Naive thymus-derived CD4-positive, alpha-beta T cell (primary cell): ENCODE data around the gene ZSWIM3. TPM values are rescaled to one million over a fixed set of nuclear protein-coding genes. Genes with fewer than 3 reads are reported as not detected.

ENCODE experiments used
- ATAC-seq: fragments of 150-1000 bp; cut with Tn5 transposase; 2 replicates; pipeline ENCODE4 v1.10.0; 2021; ENCODE audit warnings: mild to moderate bottlenecking, moderate library complexity
- CTCF ChIA-PET: fragments of 350-600 bp; sonication (Branson Sonifier 250); formaldehyde crosslinking; loops from one replicate; lab custom pipeline; 2021; ENCODE audit warnings: antibody characterized with exemption; lab: Charles Lee
- POLR2A ChIA-PET: fragments of 350-600 bp; sonication (Branson Sonifier 250); formaldehyde crosslinking; loops from one replicate; lab custom pipeline; 2021; ENCODE audit warnings: antibody characterized with exemption, inconsistent platforms; lab: Charles Lee
- DNase-seq, 9 donors: peaks; one replicate each; pipeline versions ENCODE4 v3.0.0 to v3.0.0-alpha.2; 2020 to 2022; ENCODE audit warnings: mixed read lengths in 1 of 9
- H3K27ac ChIP-seq: one replicate; pipeline ENCODE4 v1.7.0; 2013; ENCODE audit warnings: mild to moderate bottlenecking, low read depth, low read length, moderate library complexity
- H3K27me3 ChIP-seq, 2 donors: one replicate each; pipeline ENCODE4 v1.7.0; 2013; ENCODE audit warnings: low read length in 2 of 2, mild to moderate bottlenecking in 2 of 2, moderate library complexity in 2 of 2; ENCODE audit not compliant: control insufficient read depth in 2 of 2, insufficient read depth in 2 of 2
- H3K36me3 ChIP-seq, 3 experiments: 1 replicate in 2 of 3; 2 replicates in 1 of 3; pipeline ENCODE4 v1.7.0; 2013; ENCODE audit warnings: low read length in 3 of 3, mild to moderate bottlenecking in 3 of 3, moderate library complexity in 1 of 3; ENCODE audit not compliant: insufficient read depth in 3 of 3, control insufficient read depth in 2 of 3
- H3K4me1 ChIP-seq, 2 donors: one replicate each; pipeline ENCODE4 v1.7.0; 2013; ENCODE audit warnings: low read length in 2 of 2, mild to moderate bottlenecking in 2 of 2, moderate library complexity in 1 of 2; ENCODE audit not compliant: control insufficient read depth in 2 of 2, insufficient read depth in 2 of 2
- H3K4me3 ChIP-seq: 2 replicates; pipeline ENCODE4 v1.7.0; 2013; ENCODE audit warnings: mild to moderate bottlenecking, low read length
- H3K9me3 ChIP-seq, 3 experiments: 1 replicate in 2 of 3; 2 replicates in 1 of 3; pipeline ENCODE4 v1.7.0; 2013; ENCODE audit warnings: low read length in 3 of 3; ENCODE audit not compliant: control insufficient read depth in 2 of 3
- H3K27ac Mint-ChIP-seq, 9 donors: one replicate each; pipeline ENCODE4 v1.8.0; 2020 to 2022; ENCODE audit warnings: mixed read lengths in 9 of 9, mild to moderate bottlenecking in 8 of 9, moderate library complexity in 5 of 9, inconsistent platforms in 2 of 9
- H3K27me3 Mint-ChIP-seq, 5 donors: one replicate each; pipeline ENCODE4 v1.8.0; 2021 to 2022; ENCODE audit warnings: mixed read lengths in 5 of 5, mild to moderate bottlenecking in 1 of 5
- H3K36me3 Mint-ChIP-seq, 5 donors: one replicate each; pipeline ENCODE4 v1.8.0; 2020 to 2022; ENCODE audit warnings: mixed read lengths in 5 of 5, mild to moderate bottlenecking in 3 of 5, inconsistent platforms in 1 of 5
- H3K4me1 Mint-ChIP-seq, 7 donors: one replicate each; pipeline ENCODE4 v1.8.0; 2020 to 2022; ENCODE audit warnings: mixed read lengths in 7 of 7, mild to moderate bottlenecking in 3 of 7, inconsistent platforms in 1 of 7
- H3K4me3 Mint-ChIP-seq, 10 donors: one replicate each; pipeline ENCODE4 v1.8.0; 2020 to 2022; ENCODE audit warnings: mild to moderate bottlenecking in 10 of 10, mixed read lengths in 10 of 10, moderate library complexity in 6 of 10, inconsistent platforms in 2 of 10
- H3K9me3 Mint-ChIP-seq, 11 donors: one replicate each; pipeline ENCODE4 v1.8.0; 2020 to 2022; ENCODE audit warnings: mixed read lengths in 11 of 11, mild to moderate bottlenecking in 4 of 11, inconsistent platforms in 1 of 11, moderate library complexity in 1 of 11
- intact Hi-C, 2 donors: fragments of 100-400 bp; cut with micrococcal nuclease; formaldehyde crosslinking; loops; one replicate each; pipeline ENCODE4 v1.15.1; 2023
- polyA plus RNA-seq, 2 donors: library from polyadenylated mRNA; unstranded; fragments of 300-500 nt; fragmentation: Illumina TruSeq; gene quantifications; one replicate each; pipeline ENCODE4 v1.2.3, GENCODE V29; 2021
- total RNA-seq, 6 experiments: library from RNA in 5 of 6; stranded (reverse) in 5 of 6; gene quantifications; 1 replicate in 5 of 6; 2 replicates in 1 of 6; pipeline ENCODE4 v1.2.3 and lab custom pipeline; 2021 to 2026

Gene ZSWIM3
- total and polyA plus RNA-seq, 7 experiments from 2014 or later: 1.2 to 6.8 (median 3.1) TPM

DNA sequence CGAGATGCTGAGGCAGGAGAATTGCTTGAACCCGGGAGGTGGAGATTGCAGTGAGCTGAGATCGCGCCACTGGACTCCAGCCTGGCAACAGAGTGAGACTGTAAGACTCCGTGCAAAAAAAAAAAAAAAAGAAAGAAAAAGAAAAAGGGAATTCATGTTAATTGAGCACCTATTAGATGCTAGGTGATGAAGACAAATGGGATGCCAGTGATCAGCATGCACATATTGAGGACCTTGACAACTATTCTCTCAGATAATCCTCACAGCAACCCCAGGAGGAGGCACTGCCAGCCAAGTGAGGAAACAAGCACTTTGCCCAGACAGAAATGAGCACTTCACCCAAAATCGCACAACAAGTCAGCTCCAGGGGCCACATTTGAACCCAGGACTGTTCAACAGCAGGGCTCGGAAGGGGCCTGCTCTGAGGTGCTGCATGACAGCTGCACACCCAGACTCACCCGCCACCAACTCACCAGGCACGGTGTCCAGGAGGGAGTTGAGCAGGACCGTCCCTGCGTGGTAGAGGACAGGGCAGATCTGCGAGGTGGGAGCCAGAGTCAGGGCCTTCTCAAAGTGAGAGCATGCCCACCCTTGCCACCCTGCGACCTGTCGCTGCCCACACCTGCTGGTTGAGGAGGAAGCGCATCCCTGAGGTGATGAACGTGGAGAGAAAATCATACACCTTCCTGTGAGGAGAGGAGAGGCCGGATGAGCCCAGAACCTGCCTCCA lies 50.0 kb downstream of the ZSWIM3 start:
- H3K27ac Mint-ChIP-seq: no peak overlapping the region
- Histone ChIP-seq H3K36me3 (no peaks in the 10 kb centered on the region), H3K4me1 (peaks cover 13 to 17% of the 10 kb centered on the region in 2 donors), H3K27me3 (no peaks in the 10 kb centered on the region), H3K4me3 (no peak overlapping the region), H3K27ac (no peak overlapping the region), H3K9me3 (no peaks in the 10 kb centered on the region)
- no peaks in the 10 kb centered on the region for H3K9me3 Mint-ChIP-seq
- peaks cover 0 to 6% (median 3%) of the 10 kb centered on the region in 5 donors for H3K27me3 Mint-ChIP-seq
- H3K36me3 Mint-ChIP-seq: no peaks in the 10 kb centered on the region
- peaks cover 0 to 19% (median 15%) of the 10 kb centered on the region in 7 donors for H3K4me1 Mint-ChIP-seq
- DNase-seq (no peak), ATAC-seq (no peak)
- no peak overlapping the region for H3K4me3 Mint-ChIP-seq
- intact Hi-C loops: no loop called here
- ChIA-PET CTCF (no interaction called here), POLR2A (no interaction called here)

DNA sequence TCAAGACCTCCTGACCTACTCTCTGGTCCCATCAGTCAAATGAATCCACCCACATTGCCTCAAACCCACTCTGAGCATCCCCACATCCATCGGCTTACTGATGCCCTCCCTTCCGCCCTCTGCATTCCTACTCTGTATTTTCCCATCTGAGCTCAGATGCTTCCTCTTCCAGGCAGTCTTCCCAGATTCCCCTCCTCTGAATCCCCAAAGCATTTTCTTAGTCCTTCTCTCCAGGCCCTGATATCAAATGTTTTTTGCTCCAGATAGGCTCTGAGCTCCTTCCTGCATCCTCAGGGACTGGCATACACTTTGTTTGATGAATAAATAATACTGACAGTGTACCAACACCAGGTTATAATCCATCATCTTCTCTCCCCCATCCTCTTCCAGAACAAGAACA lies 50.7 kb downstream of the ZSWIM3 start:
- H3K36me3 ChIP-seq: no peaks in the 10 kb centered on the region
- H3K9me3 ChIP-seq: no peaks in the 10 kb centered on the region
- no peak overlapping the region for H3K4me3 Mint-ChIP-seq
- ATAC-seq: no peak
- DNase-seq: no peak
- no peaks in the 10 kb centered on the region for H3K9me3 Mint-ChIP-seq
- H3K27ac Mint-ChIP-seq: no peak overlapping the region
- H3K4me3 ChIP-seq: no peak overlapping the region
- CTCF ChIA-PET: no interaction called here
- no peak overlapping the region for H3K27ac ChIP-seq
- H3K27me3 Mint-ChIP-seq: peaks cover 0 to 9% (median 4%) of the 10 kb centered on the region in 5 donors
- H3K36me3 Mint-ChIP-seq: no peaks in the 10 kb centered on the region
- POLR2A ChIA-PET: no interaction called here
- H3K4me1 ChIP-seq: peaks cover 13 to 17% of the 10 kb centered on the region in 2 donors
- intact Hi-C loops: no loop called here
- no peaks in the 10 kb centered on the region for H3K27me3 ChIP-seq
- peaks cover 0 to 21% (median 16%) of the 10 kb centered on the region in 7 donors for H3K4me1 Mint-ChIP-seq

DNA sequence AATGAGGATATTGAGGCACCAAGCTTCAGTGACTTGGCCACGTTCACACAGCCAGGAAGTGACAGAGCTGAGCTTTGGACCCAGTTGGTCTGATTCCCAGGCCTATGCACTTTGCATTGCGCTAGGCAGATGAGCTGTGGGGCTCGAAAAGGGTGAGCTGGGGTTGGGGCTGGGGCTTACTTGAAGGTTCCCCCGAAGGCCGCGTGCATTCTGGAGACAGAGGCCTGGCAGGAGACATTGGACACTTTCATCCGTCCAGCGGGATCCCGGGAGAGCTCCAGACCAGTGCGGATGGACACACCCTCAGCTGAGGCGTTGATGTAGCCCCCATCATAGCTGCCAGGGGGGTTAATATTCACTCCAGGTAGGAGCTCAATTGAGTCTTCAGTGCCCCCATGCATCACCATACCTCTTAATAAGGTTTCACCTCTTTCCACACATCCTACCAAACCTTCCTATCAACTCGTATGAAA lies 52.0 kb downstream of the ZSWIM3 start:
- ChIA-PET POLR2A (interaction anchor here (0.7 to 3.2 kb wide), 2 partner anchors 25 to 648 kb away, joined by 3 to 18 read pairs; partner anchors contain the start of gene PCIF1), CTCF (interaction anchor here (0.5 kb wide), 1 partner anchor 10 kb away, joined by 4 read pairs; no protein-coding TSS in a partner anchor)
- no peaks in the 10 kb centered on the region for H3K27me3 ChIP-seq
- no peaks in the 10 kb centered on the region for H3K9me3 ChIP-seq
- H3K4me3 ChIP-seq: no peak overlapping the region
- no peak overlapping the region for H3K27ac ChIP-seq
- Mint-ChIP-seq H3K4me1 (peaks cover 0 to 21% (median 16%) of the 10 kb centered on the region in 7 donors), H3K27me3 (peaks cover 0 to 14% (median 8%) of the 10 kb centered on the region in 5 donors), H3K4me3 (no peak overlapping the region), H3K9me3 (no peaks in the 10 kb centered on the region), H3K36me3 (no peaks in the 10 kb centered on the region), H3K27ac (peak overlapping the region in 2 of 9 donors; percentile 58 to 69)
- ATAC-seq (no peak), DNase-seq (no peak)
- peaks cover 13 to 17% of the 10 kb centered on the region in 2 donors for H3K4me1 ChIP-seq
- H3K36me3 ChIP-seq: no peaks in the 10 kb centered on the region
- intact Hi-C loops: no loop called here

DNA sequence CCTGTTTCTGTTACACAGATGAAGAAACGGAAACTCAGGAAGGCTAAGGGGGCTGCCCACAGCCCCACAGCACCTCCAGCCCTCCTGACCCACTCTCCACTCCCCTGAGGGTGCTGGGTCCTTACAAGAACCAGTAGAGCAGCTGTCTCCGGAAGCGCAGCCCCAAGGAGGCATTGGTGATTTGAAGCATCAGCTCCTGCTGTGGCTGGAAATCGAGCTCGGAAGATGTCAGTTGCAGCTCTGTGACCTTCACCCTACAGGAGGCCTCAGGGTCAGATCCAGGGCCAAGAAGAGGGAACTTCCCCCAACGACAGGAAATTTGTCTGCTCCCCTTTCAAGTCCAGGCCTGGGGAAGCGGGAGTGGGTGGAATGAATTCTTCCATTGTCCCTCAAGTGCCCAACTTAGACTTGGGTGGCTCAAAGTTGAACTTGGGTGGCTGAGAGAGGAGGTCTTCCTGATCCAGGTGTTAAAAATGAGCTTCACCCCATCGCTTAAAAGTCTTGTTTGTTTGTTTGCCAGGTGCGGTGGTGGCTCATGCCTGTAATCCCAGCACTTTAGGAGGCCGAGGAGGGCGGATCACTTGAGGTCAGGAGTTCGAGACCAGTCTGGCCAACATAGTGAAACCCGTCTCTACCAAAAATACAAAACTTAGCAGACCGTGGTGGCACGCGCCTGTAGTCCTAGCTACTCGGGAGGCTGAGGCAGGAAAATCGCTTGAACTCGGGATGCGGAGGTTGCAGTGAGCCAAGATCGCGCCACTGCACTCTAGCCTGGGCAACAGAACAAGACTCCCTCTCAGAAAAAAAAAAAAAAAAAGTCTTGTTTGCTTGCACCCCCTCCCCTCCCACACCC lies 52.6 kb downstream of the ZSWIM3 start:
- H3K27ac ChIP-seq: no peak overlapping the region
- peaks cover 0 to 18% (median 10%) of the 10 kb centered on the region in 5 donors for H3K27me3 Mint-ChIP-seq
- no peaks in the 10 kb centered on the region for H3K9me3 ChIP-seq
- no peaks in the 10 kb centered on the region for H3K36me3 ChIP-seq
- ATAC-seq (no peak), DNase-seq (no peak)
- H3K27me3 ChIP-seq: no peaks in the 10 kb centered on the region
- peaks cover 0 to 21% (median 16%) of the 10 kb centered on the region in 7 donors for H3K4me1 Mint-ChIP-seq
- H3K4me3 Mint-ChIP-seq: peak overlapping the region; percentile 34 to 83 (median 80)
- POLR2A ChIA-PET: interaction anchor here (3.2 kb wide), 1 partner anchor 24 kb away, joined by 18 read pairs; the partner anchor contains the start of gene PCIF1
- CTCF ChIA-PET: no interaction called here
- H3K9me3 Mint-ChIP-seq: no peaks in the 10 kb centered on the region
- peaks cover 13 to 17% of the 10 kb centered on the region in 2 donors for H3K4me1 ChIP-seq
- H3K36me3 Mint-ChIP-seq: no peaks in the 10 kb centered on the region
- intact Hi-C loops: loop anchor here in 1 of 2 donors (2.0 kb wide), 1 partner anchor 63 kb away; the partner anchor contains the start of gene ZNF335
- H3K4me3 ChIP-seq: peak overlapping the region; percentile 76
- peak overlapping the region in 3 of 9 donors; percentile 40 to 69 (median 67) for H3K27ac Mint-ChIP-seq

DNA sequence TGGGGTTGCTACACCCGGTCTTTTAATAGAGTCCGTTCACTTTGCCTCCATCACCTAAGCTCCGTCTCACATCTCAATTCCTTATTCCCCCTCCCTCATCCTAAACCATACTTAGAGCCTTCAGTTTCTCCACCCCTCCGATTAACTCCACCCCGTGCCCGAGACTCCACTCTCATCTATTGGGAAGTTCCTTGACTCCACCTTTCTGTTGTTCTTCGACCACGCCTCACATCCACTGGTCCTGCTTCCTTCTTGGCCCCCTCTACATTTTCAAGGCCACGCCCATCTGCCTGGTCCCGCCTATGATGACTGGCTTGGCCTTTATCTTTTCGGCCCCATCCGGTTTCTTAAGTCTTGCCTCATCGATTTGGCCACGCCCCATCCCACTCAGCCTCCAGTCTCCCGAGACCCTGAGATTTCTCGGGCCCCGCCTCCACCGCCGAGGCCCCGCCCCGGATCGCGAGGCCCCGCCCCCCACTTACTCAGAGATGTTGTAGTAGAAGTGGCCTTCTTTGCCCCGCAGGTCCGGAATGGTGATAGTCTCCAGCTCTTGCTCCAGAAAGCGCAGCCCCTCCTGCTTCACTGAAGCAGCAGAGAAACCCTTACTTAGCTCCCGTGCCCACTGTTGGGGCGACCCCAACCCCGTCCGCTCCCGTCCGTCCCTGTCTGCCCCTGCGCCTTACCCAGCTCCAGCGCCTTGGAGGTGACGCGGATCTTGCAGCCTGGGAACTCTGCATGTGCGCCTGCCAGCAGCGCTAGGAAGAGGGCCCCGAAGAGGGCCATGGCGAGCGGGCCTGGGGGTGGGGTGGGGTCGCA lies 53.5 kb downstream of the ZSWIM3 start:
- CTCF ChIA-PET: no interaction called here
- Histone ChIP-seq H3K4me1 (peaks cover 13 to 17% of the 10 kb centered on the region in 2 donors), H3K27me3 (no peaks in the 10 kb centered on the region), H3K27ac (peak overlapping the region; percentile 2), H3K4me3 (peak overlapping the region; percentile 76), H3K9me3 (no peaks in the 10 kb centered on the region), H3K36me3 (no peaks in the 10 kb centered on the region)
- no peaks in the 10 kb centered on the region for H3K9me3 Mint-ChIP-seq
- DNase-seq: peak; percentile 54 to 93 (median 67)
- peak; percentile 93 for ATAC-seq
- no peaks in the 10 kb centered on the region for H3K36me3 Mint-ChIP-seq
- H3K27ac Mint-ChIP-seq: peak overlapping the region in 5 of 9 donors; percentile 25 to 67 (median 46)
- peaks cover 6 to 18% (median 10%) of the 10 kb centered on the region in 5 donors for H3K27me3 Mint-ChIP-seq
- H3K4me1 Mint-ChIP-seq: peaks cover 0 to 21% (median 16%) of the 10 kb centered on the region in 7 donors
- intact Hi-C loops: loop anchor here (1.0 to 2.0 kb wide), 5 partner anchors 22 to 62 kb away; partner anchors contain the start of genes ACOT8 (in 1 of the 2), PCIF1 (in 1 of the 2), ZNF335 (in 1 of the 2) and ZSWIM1 (in 1 of the 2)
- POLR2A ChIA-PET: interaction anchor here (0.6 to 3.2 kb wide), 2 partner anchors 21 to 23 kb away, joined by 3 to 18 read pairs; partner anchors contain the start of gene PCIF1
- peak overlapping the region; percentile 59 to 84 (median 80) for H3K4me3 Mint-ChIP-seq
